GM20000 (cell line): Measurements from ENCODE around the gene PMS1.

Experiments
- DNase-seq: peaks from one replicate; pipeline ENCODE4 v3.0.0; 2012; ENCODE audit warnings: low spot score
- CTCF ChIP-seq: IDR thresholded peaks from 2 replicates; pipeline ENCODE4 v1.5.1; 2012; ENCODE audit warnings: mild to moderate bottlenecking, control low read depth; ENCODE audit errors: extremely low read depth, missing control alignments

Gene PMS1

GRCh38 chr2:189865826-189866225 is 81.6 kb downstream of the PMS1 start:
- DNase-seq, result no peak
- TF ChIP-seq CTCF, result no peak

GRCh38 chr2:189866296-189866695 is 82.0 kb downstream of the PMS1 start:
- TF ChIP-seq CTCF, result no peak
- DNase-seq, result no peak

- TF ChIP-seq CTCF, result no peak
- DNase-seq, result no peak
Measured at GRCh38 chr2:189868896-189869295, 84.6 kb downstream of the PMS1 start.

- no peak for DNase-seq
- no peak for TF ChIP-seq CTCF
Measured at GRCh38 chr2:189870381-189871085, 86.3 kb downstream of the PMS1 start.

GRCh38 chr2:189873696-189874095 is 89.4 kb downstream of the PMS1 start:
- DNase-seq, result no peak
- TF ChIP-seq CTCF, result no peak

GRCh38 chr2:189874586-189875320 is 90.5 kb downstream of the PMS1 start:
- no peak for TF ChIP-seq CTCF
- DNase-seq, result no peak

GRCh38 chr2:189876271-189876670 is 92.0 kb downstream of the PMS1 start:
- TF ChIP-seq CTCF, result no peak
- no peak for DNase-seq
